HG02884 (cell line): ENCODE results near the gene SFMBT1.
A peak's percentile ranks its signal among the peaks of the same experiment; 100 is the strongest.

Experiments used
- ATAC-seq: cut with Tn5 transposase; IDR thresholded peaks from one replicate; pipeline ENCODE4 v1.9.1; 2021; ENCODE audit warnings: mild to moderate bottlenecking, moderate library complexity; ENCODE audit not compliant: unreplicated experiment

SFMBT1 gene

DNA sequence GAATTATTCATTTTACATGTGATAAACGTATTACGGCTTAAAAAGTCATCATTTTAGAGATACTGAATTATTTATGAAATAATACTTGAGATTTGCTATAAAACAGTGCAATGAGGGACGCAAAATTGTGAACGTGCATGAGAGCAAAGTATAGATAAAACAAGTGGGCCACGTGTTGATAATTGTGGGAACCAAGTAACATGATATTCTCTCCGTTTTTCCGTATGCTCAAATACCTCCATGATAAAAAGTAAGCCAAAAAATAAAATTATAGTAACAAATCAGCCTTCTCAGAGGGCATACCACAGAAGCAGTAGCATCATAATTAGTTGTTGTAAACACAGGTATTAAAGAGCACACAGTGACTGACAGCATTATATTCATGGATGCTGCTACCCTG lies 42.6 kb downstream of the SFMBT1 start:
- ATAC-seq: no peak

DNA sequence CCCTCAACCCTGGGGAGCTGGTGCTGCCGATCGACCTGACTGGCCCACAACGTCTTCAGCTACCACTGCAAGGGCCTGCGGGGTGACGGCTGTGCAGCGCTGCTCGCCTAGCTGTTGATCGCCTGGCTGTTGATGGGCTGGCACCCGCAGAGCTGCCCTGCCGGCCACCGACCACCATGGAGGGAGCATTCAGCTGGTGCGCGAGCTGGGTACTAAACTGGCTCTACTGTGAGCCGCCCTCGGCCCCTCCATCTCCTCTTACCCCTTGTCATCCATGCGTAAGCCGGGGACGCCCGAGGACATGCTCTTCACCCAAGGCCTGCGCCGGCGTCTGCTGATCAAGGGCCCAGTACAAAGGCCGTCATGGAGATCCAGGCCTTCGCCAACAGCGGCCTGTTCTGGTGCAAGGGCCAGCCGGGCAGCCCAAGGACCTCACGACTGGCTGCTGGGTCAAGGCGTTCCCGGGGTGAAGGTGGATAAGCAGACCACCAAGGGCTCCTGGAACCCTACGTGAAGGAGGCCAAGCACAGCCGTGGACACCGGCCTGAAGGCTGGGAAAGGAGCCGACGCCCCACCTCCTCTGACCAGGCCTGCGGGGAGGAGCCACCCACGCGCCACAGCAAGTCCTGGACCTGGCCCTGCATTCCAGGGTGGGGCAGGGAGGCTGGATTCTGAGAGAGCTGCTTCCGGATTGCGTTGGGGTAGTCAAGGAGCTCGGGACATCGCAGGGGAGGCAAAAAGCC lies 46.9 kb downstream of the SFMBT1 start:
- no peak for ATAC-seq

DNA sequence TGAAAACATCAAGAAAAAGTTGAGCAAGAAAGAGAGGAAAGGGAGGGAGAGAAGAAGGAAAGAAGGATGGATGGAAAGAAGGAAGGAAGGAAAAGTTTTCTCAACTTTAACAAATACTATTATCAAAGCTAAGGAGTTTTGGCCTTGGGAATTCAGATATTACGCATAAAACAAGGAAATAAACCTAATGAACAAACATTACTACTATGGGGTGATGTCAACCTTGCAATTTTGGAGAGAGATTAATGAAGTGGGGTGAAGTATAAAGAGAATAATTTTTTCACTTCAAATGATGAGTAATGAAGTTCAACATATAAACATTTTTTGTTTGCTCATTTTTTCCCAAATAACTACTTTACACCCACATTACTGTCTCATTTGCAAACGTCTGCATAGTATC lies 55.2 kb downstream of the SFMBT1 start:
- ATAC-seq: no peak

DNA sequence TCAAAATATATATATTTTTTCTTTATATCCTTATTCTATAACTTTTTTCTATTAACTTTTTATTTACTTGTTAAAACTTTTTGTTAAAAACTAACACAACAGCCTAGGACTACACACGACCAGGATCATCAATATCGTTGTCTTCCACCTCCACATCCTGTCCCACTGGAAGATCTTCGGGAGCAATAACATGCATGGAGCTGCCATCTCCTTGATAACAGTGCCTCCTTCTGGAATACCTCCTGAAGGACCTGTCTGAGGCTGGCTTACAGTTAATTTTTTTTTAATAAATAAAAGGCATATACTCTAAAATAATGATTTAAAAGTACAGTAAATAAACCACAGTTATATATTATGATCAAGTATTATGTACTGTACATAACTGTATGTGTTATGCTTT lies 58.9 kb downstream of the SFMBT1 start:
- ATAC-seq: no peak

DNA sequence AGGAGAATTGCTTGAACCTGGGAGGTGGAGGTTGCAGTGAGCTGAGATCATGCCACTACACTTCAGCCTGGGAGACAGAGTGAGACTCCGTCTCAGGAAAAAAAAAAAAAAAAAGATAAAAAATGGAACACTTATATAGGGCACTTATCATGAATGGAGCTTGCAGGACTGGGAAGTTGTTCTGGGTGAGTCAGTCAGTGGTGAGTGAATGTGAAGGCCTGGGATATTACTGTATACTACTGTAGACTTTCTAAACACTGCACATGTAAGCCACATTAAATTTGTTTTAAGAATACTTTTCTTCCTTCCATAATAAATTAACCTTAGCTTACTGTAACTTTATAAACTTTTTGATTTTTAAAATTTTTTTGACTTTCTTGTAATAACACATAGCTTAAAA lies 59.8 kb downstream of the SFMBT1 start:
- no peak for ATAC-seq

DNA sequence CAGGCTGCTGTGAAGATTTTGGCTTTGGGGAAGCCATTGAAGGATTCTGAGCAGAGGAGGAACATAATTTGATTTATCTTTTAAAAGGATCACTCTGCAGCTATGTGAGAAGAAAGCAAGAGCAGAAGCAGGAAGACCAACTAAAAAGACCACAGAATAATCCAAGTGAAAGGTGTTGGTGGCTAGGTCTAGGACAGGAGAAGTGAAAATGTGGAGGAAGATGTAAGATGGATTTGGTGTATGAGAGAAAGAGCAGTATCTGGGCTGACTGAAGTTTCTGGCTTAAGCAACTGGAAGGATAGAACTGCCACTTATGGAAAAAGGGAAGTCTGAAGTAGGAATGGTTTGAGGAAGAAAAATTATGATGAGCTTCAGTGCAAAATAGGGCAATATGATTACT lies 62.0 kb downstream of the SFMBT1 start:
- ATAC-seq: no peak

DNA sequence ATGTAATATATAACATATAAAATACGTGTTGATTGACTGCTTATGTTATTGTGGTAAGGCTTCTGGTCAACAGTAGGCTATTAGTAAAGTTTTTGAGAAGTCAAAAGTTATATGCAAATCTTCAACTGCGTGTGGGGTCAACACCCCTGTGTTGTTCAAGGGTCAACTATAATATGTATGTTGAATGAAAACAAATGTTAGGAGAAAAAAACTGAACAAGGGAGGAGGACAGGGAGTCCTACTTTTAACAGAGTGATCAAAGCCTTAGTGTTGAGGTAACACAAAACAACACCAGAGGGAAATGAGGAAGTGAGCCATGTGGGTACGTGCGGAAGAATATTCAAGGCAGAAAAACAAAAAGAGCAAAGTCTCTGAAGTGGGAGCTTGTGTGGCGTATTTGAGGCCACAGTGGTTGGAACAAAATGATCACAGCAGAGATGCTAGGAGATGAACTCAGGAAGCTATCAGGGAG lies 62.5 kb downstream of the SFMBT1 start:
- ATAC-seq: peak; percentile 92

DNA sequence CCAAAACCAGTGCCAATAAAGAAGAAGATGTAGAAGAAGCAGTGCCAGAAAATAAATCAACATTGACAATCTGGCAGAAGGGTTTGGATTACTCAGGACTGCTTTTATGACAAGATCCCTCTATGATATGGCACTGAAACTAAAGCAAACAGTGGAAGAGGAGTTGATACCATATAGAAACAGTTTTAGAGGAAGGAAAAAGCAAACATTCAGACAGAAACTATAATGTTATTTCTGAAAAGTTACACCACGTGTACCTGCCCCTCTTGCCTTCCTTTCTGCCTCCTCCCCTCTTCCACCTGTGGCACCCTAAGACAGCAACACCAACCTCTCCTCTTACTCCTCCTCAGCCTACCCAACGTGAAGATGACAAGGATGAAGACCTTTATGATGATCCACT lies 63.0 kb downstream of the SFMBT1 start:
- ATAC-seq: peak; percentile 19

DNA sequence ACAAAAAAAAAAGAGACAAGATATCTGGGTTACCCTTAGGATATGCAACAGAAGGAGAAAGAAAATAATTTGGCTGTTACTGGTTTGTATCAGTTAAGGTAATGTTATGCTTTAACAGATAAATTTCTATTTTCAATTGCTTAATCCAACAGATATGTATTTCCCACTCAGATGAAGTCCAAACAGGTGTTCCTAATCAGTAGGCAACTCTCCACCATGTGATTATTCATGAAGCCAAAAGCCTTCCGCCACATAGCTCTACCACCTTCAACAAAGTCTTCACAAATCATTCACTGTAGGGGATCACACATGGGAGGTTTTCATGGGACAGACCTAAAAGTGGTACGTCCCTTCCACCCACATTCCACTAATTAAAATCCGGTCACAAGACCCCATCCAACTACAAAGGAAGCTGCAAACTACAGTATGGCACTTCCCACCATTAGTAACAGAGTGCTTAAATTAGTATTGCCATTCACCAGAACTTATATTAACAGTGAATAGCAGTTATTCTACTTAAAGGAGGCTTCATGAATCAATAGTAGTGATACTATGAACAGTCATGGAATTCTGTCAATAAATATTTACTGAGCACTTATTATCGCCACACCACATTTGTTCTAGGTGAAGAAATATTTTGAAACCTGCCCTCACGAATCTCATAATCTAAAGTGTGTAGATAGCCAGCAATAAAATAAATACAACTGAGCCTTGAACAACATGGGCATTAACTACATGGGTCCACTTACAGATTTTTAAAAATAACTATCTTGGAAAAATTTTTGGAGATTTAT lies 66.5 kb downstream of the SFMBT1 start:
- ATAC-seq: no peak

DNA sequence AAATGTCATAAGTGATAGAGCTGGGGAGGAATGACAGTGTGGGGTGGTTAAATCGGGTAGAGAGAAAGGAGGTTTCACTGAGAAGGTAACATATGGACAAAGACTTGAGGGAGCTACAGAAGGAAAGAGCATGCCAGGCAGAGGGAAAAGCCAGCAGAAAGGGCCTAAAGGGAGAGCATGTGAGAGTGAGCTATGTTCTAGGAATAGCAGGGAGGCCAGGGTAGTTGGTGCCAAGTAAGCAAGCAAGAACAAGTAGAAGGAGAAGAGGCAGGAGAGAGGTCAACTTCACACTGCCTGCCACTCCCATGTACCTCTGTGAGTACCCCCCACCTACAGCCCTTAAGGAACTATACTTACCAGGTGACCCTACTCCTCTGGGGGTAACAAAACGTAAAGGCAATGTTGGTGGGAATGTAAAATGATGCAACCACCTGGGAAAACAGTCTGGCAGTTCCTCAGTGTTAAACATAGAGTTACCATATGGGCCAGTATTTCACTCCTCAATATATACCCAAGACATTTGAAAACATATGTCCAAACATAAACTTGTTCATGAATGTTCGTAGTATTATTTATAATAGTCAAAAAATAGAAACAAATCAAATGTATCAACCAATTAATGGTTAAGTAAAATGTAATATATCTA lies 67.6 kb downstream of the SFMBT1 start:
- no peak for ATAC-seq

DNA sequence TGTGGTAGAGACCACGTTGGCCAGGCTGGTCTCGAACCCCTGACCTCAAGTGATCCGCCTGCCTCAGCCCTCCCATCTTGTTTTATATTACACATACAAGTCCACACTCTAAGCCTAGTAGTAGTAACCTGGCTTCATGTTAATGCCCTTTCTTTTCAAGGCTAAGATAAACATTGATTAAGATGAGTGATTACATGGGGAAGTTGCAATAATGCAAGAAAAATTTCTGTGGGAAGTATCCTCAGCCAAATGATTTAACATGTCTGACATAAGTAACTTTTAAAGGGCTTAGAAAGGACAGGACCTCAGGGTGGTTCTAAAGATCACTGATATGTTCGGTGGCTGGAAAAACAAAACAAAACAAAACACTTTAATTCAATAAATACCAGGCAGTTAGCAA lies 72.1 kb downstream of the SFMBT1 start:
- ATAC-seq: no peak

DNA sequence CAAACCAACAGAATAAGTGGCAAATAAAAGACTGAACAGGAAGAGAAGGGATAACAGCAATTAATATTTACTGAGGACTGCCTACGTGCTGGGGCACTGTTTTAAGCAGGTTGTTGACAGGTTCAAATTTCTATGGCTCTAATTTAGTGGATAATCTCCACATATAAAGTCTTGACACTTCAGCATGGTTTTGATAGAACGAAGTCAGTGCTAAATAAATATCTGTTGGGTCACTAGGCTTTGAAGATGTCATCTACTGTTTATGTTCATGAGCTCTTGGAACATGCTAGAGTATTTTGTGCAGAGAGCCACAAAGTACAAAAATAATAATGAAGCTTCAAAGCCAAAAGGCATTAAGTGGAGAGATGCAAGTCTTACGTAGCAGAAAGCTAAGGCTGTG lies 74.0 kb downstream of the SFMBT1 start:
- no peak for ATAC-seq

DNA sequence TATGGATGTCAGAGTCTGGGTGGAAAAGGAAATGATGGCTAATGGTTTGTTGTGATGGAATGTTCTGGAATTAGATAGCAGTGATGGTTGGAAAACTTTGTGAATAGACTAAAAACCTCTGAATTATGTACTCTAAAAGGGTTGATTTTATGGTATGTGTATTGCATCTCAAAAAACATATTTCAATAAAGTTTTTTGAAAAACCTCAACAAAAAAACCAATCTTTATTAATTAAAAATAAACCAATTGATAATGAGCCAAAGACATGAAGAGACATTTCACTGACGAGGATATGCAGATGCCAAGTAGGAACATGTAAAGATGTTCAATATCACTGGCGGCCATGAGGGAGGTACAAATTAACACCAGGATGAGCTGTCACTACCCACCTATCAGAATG lies 78.5 kb downstream of the SFMBT1 start:
- ATAC-seq: no peak

DNA sequence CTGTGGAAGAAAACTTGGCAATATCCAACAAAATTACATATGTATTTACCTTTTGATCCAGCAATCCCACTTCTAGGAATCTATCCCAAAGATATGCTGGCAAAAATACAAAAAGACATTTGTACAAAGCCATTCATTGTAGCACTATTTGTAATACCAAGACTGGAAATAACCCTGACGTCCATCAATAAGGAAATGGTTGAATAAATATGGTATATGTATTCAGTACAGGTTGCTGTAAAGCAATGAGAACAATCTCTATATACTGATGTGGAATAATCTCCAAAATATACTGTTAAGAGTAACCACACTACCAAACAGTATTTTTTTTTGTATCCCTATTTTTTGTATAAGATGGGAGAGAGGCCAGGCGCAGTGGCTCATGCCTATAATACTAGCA lies 83.7 kb downstream of the SFMBT1 start:
- no peak for ATAC-seq

DNA sequence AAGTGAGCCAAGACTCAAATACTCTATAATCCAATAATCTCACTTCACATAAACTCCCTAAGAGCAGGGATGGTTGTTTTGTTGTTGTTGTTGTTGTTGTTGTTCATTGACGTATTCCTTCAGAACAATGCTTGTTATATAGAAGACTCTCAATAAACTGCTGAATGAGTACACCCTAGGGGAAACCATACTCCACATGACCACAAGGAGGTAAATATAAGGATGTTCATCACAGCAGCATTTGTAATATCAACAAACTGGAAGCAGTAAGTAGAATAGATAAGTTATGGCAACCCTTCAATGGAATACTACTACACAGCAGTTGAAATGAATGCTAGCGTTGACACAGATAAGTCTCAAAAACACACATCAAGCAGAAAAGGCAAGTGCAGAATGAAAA lies 86.1 kb downstream of the SFMBT1 start:
- ATAC-seq: no peak

DNA sequence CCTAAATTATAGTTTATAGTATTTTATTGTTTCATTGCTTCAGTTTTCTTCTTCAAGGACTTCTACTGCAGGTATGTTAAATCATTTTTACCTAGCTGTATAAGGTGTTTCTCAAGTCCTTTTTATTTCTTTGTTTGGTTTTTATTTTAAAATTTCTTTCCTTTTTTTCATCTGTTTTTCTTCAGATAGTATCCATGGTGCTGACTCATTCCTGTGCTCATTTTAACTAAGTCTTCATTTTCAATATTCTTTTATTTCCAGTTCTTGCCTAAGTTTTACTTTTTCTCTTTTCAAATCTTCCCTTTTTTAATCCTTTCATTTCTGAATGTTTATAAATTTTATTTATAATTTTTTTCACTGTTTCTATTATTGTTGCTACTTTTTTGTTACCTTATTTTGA lies 106.3 kb downstream of the SFMBT1 start:
- ATAC-seq: no peak

DNA sequence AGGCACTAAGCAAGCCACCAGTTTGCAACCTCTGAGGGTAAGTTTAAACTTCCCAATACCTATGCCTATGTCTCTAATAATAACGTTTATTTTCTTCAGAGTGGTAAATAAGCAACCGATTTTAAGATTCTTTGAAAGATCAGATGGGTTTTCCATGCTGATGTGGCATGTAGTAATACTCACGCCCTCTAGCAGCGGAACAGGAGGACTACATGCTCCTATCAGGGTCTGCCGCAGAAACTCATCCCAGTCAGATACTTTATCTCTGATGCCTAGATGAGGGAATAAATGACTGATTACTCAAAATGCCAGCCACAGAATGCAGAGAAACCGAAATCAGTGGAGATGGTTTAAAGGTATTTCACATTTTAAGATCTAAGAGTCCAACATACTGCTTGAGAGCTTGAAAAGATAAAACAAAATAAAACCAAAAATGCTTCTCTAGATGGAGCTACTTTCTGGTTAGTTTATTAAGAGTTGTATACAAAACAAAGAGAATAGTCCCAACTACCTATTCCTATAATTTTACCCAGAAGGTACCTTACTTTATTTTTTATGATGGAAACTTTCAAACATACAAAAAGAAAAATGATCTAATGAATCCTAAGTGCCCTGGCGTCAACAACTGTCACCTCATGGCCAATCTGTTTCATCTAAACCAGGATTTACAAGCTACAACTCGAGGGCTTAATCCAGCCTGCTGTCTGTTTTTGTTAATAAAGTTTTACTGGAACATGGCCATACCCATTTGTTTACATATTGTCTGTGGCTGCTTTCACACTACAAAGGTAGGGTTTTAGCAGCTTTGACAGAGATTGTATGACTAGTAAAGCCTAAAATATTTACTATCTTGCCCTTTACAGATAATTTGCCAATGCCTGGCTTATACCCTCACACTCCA lies 111.0 kb downstream of the SFMBT1 start:
- ATAC-seq: no peak

DNA sequence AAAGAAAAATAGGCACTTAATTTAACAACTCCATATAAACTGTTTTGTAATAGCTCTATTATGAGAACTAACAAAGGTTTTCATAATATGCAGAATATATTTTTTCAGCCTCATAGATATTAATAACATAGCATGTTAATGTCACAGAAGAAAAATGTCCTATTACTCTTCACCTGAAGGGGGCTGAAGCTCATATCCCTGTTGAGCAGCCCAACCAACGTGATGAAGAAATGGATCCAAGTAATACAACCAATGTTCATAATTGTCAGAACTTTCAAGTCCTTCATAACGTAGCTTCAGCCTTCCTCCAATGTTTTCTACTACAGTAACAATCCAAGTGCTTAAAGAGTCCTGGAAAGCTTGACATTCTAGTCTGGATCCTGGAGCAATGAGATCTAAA lies 114.0 kb downstream of the SFMBT1 start:
- no peak for ATAC-seq

DNA sequence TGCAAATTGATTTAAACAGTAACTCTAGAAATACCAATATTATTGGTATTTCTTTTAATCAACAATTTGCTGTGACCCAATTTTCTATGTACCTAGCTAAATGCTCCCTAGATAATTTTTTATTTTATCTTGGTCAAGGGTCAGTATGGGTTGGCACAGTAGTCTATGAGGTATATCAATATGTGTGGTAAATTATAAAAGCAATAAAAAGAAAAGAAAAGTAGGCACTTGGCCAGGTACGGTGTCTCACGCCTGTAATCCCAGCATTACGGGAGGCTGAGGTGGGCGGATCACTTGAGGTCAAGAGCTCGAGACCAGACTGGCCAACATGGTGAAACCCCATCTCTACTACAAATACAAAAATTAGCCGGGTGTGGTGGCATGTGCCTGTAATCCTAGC lies 114.5 kb downstream of the SFMBT1 start:
- ATAC-seq: no peak

DNA sequence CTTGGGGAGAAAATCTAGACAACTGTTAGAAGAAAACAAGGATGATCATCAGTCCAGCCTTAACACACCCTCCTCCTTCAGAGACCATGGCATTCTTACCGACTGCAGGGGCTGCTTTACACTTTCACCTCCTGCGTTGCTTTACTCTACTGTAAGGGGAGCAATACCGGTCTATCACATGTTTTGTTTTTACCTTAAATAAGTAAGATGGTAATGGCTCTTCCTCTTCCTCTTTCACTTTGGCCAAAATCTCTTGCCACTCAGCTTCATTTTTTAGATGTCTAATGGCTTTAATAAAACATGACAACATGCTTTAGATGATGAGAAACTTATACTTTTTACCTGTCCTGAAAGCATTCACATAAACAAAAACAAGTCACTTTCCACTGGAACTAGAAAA lies 115.1 kb downstream of the SFMBT1 start:
- no peak for ATAC-seq

DNA sequence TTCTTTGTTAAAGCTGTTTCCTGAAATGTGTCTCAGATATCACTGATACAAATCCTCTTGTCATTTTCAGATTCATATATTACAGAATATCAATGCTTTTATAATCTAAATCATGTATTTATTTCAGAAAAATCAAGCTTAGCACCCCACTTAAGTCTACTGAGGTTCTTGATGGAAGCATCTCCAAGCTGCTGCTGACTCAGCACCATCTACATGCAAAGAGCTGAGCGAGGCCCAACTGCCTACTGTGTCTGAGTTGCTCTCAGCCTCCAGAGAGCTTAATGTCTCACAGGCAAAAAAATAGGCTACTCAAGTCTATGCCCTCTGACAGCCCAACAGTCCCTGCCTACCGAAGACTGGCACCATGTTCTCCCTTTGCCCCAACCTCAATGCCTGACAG lies 119.3 kb downstream of the SFMBT1 start:
- no peak for ATAC-seq
